DND-41 (cell line): ENCODE data around the gene PLPP7.

Experiments used
- EZH2 ChIP-seq: IDR thresholded peaks from 3 replicates; pipeline ENCODE4 v1.6.1; 2012; ENCODE audit warnings: borderline replicate concordance, low read depth, mild to moderate bottlenecking, moderate library complexity, low read length, inconsistent platforms; ENCODE audit not compliant: severe bottlenecking
- TF ChIP-seq, protein P1 (sequence below): IDR thresholded peaks from 2 replicates; pipeline ENCODE4 v1.5.1; 2012; ENCODE audit warnings: borderline replicate concordance, low read length, moderate library complexity, mild to moderate bottlenecking; ENCODE audit not compliant: poor library complexity, severe bottlenecking; ENCODE audit errors: extremely low read depth

DNA sequence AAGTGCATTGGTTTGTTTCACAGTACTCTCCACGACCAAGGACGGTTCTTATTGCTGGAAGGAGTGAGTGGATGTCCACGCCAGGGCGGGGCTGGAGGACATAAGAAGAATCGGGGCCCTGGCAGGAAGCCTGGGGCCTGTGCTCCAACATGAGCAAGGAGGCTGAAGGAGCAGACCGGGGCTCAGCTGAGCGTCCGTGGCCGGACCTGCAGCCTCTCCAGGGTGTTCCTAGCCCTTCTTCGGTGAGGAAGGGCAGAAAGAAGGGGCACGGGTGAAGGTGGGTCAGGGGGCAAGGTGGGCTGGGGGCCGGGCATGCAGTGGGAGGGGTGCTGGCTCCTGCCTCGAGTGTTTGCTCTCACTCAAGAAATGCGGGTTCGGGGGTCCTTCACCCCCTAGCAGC lies 31.3 kb upstream of the PLPP7 start:
- TF ChIP-seq, protein P1, sequence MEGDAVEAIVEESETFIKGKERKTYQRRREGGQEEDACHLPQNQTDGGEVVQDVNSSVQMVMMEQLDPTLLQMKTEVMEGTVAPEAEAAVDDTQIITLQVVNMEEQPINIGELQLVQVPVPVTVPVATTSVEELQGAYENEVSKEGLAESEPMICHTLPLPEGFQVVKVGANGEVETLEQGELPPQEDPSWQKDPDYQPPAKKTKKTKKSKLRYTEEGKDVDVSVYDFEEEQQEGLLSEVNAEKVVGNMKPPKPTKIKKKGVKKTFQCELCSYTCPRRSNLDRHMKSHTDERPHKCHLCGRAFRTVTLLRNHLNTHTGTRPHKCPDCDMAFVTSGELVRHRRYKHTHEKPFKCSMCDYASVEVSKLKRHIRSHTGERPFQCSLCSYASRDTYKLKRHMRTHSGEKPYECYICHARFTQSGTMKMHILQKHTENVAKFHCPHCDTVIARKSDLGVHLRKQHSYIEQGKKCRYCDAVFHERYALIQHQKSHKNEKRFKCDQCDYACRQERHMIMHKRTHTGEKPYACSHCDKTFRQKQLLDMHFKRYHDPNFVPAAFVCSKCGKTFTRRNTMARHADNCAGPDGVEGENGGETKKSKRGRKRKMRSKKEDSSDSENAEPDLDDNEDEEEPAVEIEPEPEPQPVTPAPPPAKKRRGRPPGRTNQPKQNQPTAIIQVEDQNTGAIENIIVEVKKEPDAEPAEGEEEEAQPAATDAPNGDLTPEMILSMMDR: no peak
- no peak for TF ChIP-seq EZH2
